HG03432 (cell line): Measurements from ENCODE around the gene NTRK2.
A peak's percentile ranks its signal among the peaks of the same experiment; 100 is the strongest.

ENCODE experiments used
- ATAC-seq: cut with Tn5 transposase; IDR thresholded peaks from one replicate; pipeline ENCODE4 v1.9.1; 2021; ENCODE audit warnings: mild to moderate bottlenecking, moderate library complexity; ENCODE audit not compliant: unreplicated experiment

Gene NTRK2

GRCh38 chr9:84926793-84927192 lies 257.3 kb downstream of the NTRK2 start:
- no peak for ATAC-seq

DNA sequence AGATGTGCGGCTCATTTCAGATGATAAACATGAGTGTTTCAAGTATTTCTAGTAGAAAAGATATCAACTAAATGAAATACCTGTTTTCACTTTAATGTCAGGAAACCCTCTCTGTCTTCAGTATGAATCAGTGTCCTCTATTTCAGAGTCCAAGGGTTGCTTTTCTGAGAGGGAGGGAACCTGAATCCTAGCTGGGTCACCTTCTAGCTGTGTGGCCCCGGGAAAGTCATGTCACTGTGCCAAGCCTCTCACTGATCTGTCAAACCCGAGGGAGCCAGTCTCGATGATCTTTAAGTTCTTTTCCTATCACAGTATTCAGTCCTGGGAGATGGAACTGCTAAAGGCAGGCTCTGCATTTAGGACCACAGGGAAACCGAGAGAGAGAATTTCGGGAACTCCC lies 258.9 kb downstream of the NTRK2 start:
- no peak for ATAC-seq

- no peak for ATAC-seq
Measured at GRCh38 chr9:84929068-84929467, 259.5 kb downstream of the NTRK2 start.

DNA sequence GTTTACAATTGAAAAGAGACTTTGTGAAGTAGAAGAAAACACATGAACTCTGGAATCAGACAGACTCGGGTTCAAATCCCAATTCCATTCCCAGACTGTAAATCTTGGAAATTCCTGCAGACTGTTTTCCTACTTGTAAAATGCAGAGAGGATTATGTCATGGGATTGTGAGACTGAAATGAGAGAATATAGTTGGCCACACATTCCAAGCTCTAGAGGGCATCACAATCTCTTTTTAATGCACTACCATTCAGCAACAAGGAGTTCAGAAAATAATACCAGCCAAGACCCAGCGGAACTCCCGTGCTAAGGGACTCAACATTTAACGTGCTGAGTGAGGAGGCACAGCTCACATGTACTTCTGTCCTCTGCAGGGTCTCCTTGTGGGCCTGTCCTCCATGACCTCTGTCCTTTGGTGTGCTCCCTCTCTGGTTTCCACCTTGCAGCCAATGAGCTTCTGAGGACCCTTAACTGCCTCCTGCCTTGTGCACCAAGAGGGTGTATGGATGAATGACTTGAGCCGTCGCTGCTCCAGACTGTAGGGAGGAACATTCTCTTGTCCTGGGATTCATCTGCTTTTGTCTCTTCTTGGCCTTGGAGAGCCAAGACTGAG lies 263.5 kb downstream of the NTRK2 start:
- ATAC-seq, result no peak

DNA sequence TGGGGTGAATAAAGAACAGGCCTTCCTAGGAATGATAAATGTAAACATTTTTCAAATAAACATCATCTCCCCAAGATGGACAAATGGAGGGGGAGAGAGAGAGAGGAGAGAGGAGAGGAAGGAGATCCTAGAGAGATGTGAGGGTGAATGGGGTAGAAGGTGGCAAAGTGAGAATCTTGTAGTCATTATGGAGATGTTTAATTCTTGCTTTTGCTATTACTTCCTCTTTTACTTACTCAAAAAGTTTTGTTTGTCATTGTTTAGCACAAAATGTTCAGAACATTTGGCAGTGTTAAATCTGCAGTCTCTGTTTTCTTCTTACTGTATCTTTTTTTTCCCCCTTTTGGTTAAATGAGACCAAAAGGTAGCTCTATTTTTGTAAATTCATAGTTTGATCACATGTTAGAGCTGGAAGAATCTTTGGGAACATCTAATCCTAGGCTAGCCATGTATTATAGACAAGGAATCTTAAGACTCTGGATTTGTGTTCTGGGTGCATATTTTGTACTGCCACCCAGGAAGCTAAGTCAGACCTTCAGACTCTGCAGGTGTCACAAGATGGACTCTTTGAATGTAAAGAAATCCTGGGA lies 266.1 kb downstream of the NTRK2 start:
- ATAC-seq, result peak; percentile 70

DNA sequence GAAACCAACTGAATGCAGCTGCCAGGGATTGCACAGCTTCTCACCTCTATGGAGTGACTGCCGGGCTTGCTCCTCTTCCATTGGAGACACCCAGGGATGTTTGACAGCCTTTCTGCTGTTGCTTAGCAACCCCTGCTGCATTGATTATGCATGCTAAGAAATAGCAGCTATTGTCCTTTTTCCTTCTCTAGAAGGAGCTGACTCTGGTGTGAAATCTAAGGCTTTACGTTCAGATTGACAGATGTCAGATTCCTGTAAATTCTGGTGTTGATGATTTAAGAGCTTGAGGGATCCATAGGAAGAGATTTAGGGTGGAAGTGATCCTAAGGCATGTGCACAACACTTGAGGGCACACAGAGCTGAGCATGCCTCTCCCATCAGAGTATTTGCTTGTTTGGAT lies 267.7 kb downstream of the NTRK2 start:
- no peak for ATAC-seq

- ATAC-seq, result no peak
Measured at GRCh38 chr9:84937581-84937980, 268.1 kb downstream of the NTRK2 start.

GRCh38 chr9:84939774-84940173 lies 270.2 kb downstream of the NTRK2 start:
- no peak for ATAC-seq

GRCh38 chr9:84940294-84940693 lies 270.8 kb downstream of the NTRK2 start:
- peak; percentile 61 for ATAC-seq

- no peak for ATAC-seq
Measured at GRCh38 chr9:84941792-84942191, 272.3 kb downstream of the NTRK2 start.

DNA sequence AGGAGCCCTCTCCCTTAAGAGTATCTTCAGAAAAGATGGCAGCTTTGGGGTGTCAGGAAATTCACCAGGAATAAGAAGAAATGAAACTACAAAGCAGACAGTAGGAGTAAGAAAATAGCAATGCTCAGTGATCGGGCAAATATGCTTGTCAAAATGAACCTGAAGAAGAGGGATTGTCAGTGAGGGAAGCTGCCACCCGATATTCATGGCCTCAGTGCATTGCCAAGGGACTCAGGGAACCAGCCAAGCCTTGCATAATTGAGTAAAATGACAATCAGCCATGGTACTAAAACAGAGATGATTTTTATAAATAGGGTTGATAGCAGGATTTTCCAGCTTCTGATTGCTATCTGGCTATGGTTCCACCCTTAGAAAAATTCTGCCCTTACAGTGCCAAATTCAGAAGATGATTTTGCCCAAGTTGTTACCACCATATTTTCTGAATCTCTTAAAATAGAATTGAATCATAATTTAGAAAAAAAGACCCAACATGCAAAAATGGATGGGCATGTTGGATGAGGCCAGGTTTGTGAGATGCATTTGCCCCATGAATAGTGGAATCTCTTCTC lies 274.0 kb downstream of the NTRK2 start:
- no peak for ATAC-seq

- ATAC-seq, result no peak
Measured at GRCh38 chr9:84945878-84946538, 276.5 kb downstream of the NTRK2 start.

DNA sequence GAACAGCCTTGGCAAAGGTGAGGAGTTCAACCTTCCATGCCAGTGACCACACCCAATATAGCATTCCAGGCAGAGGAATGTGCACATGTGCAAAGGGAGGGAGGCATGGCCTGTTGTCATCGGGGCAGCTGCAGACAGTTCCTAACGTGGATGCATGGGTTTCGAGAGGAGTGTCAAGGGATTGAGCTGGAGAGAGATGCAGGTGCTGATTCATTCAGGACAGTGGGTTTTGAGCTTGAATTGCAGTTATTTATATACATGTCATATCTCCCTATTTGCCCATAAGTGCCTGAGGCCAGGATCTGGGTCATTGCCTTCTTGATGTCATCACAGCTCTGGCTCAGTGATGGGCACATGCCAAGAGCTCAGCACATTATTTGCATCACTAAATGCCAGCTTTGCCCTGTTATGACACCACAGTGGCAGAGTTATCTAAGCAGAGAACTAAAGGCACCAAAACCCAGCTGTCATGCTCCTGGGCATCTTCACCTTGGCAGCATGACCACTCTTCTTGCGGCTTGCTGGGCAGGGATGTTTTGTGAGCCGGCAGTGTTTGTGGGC lies 278.0 kb downstream of the NTRK2 start:
- no peak for ATAC-seq

- ATAC-seq, result no peak
Measured at GRCh38 chr9:84949258-84949657, 279.7 kb downstream of the NTRK2 start.

DNA sequence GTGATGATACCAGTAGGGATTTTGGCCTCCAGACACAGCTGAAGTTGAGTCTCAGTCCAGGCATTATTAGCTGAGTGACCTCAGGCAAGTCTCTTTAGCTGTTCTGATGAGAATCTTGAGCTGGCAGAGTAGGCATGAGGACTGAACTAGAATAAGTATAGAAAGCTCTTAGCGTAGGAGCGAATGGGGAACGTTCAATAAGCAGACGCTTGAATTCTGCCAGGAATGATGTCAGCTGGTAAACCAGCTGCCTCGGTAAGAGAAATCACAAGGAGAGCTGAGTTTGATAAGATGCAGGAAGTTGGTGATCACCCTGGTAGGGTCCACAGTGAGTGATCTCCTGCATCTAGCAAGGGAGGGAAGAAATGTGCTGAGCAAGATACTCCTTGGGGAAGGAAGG lies 280.4 kb downstream of the NTRK2 start:
- ATAC-seq, result no peak

DNA sequence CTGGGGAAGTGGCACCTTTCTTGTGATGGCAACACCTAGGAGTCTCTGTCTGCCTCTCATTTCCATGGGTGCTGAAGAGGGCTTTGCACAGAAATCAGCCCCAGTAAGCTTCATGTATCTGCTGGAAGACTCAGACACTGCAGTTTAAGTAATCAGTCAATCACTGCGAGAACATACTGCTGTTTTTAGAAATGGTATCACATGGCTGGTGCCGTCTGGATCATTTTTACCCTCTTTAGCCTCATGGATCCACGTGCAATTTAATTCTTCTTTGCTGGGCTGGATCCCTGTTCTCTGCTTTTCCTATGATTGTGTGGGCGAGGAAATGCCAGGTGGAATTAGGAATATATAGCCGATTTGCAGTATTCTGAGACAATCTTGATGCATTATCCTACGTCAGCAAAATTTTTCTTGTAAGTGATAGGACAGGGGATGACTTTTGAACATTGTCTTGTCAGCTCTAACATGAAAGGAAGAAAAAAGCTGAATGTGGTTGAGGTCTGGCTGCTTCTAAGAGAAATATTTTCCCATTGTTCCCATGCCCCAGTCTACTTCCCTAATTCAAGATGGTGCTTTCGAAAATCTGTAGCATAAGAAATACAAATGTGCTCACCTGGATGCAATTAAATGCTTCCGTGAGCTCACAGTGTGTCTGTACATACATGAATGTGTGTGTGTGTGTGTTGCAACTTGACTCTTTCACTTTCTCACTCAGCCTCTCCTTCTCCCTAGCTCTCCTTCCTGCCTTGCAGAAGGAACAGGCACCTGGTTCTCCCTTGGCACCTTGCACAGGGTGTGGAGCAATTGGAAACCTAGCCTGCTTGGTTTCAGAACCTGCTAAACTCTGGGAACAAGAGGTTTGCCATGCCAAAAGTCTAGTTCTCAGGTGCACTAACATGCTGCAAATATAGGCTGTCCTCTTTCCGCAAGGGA lies 281.6 kb downstream of the NTRK2 start:
- ATAC-seq, result no peak

GRCh38 chr9:84953252-84953773 lies 283.8 kb downstream of the NTRK2 start:
- no peak for ATAC-seq

- ATAC-seq, result peak; percentile 99
Measured at GRCh38 chr9:84953797-84954705, 284.5 kb downstream of the NTRK2 start.

- ATAC-seq, result no peak
Measured at GRCh38 chr9:84955155-84955554, 285.6 kb downstream of the NTRK2 start.
